PC-3 (cell line): ENCODE results near the gene BBS2. TPM values are rescaled to one million over a fixed set of nuclear protein-coding genes. Genes with fewer than 3 reads are reported as not detected.
A peak's percentile ranks its signal among the peaks of the same experiment; 100 is the strongest.

Experiments
- ATAC-seq: fragments of 200-7000 bp; cut with Tn5 transposase; 2 replicates; pipeline ENCODE4 v1.9.1; 2020; ENCODE audit warnings: mild to moderate bottlenecking, moderate library complexity
- Bru-seq: library from RNA; stranded (reverse); fragments of 400-500 nt; gene quantifications from one replicate; lab custom pipeline; 2021; lab: Mats Ljungman, UMichigan
- BruChase-seq, 2 experiments: library from RNA; stranded (reverse); fragments of 400-500 nt; gene quantifications; one replicate each; lab custom pipeline; 2021; lab: Mats Ljungman, UMichigan
- BruUV-seq: library from RNA; stranded (reverse); fragments of 400-500 nt; replicated peaks from 2 replicates; lab custom pipeline; 2021; lab: Mats Ljungman, UMichigan
- CTCF ChIA-PET: fragments of 300-600 bp; sonication (Branson Sonifier 250); formaldehyde crosslinking; loops from one replicate; lab custom pipeline; 2022; ENCODE audit warnings: antibody characterized with exemption; lab: Charles Lee
- POLR2A ChIA-PET: fragments of 300-600 bp; sonication (Branson Sonifier 250); formaldehyde crosslinking; loops from one replicate; lab custom pipeline; 2022; ENCODE audit warnings: antibody characterized with exemption; ENCODE audit not compliant: unreplicated experiment; lab: Charles Lee
- DNase-seq: peaks from one replicate; pipeline ENCODE4 v3.0.0-alpha.2; 2015
- H2AFZ ChIP-seq: fragments of 300-600 bp; sonication (generic); 2 replicates; pipeline ENCODE4 v1.6.0; 2016; ENCODE audit warnings: antibody characterized with exemption, low read length
- H3F3A ChIP-seq: fragments of 300-600 bp; sonication (generic); one replicate; pipeline ENCODE4 v1.6.0; 2017; ENCODE audit warnings: antibody characterized with exemption, low read length, control low read depth, mild to moderate bottlenecking; ENCODE audit not compliant: unreplicated experiment
- H3K27ac ChIP-seq: fragments of 300-600 bp; sonication (generic); 2 replicates; pipeline ENCODE4 v1.5.1; 2016; ENCODE audit warnings: mild to moderate bottlenecking, low read length
- H3K27me3 ChIP-seq: fragments of 300-600 bp; sonication (generic); 2 replicates; pipeline ENCODE4 v1.6.1; 2016; ENCODE audit warnings: low read length, mixed read lengths
- H3K36me3 ChIP-seq: fragments of 300-600 bp; sonication (generic); 2 replicates; pipeline ENCODE4 v1.6.1; 2016; ENCODE audit warnings: low read depth, mixed run types, low read length, mixed read lengths
- H3K4me1 ChIP-seq: fragments of 300-600 bp; sonication (generic); 2 replicates; pipeline ENCODE4 v1.5.1; 2016; ENCODE audit warnings: low read length; ENCODE audit not compliant: insufficient read depth
- H3K4me2 ChIP-seq: fragments of 300-600 bp; sonication (generic); 2 replicates; pipeline ENCODE4 v1.6.0; 2016; ENCODE audit warnings: low read length
- H3K4me3 ChIP-seq: fragments of 300-600 bp; sonication (generic); 2 replicates; pipeline ENCODE4 v1.5.1; 2016; ENCODE audit warnings: mild to moderate bottlenecking, low read length, mixed read lengths
- H3K79me2 ChIP-seq: fragments of 300-600 bp; sonication (generic); 2 replicates; pipeline ENCODE4 v1.6.1; 2017; ENCODE audit warnings: low read length, mixed read lengths
- H3K9ac ChIP-seq: fragments of 300-600 bp; sonication (generic); 2 replicates; pipeline ENCODE4 v1.6.0; 2016; ENCODE audit warnings: mild to moderate bottlenecking, low read length
- H3K9me2 ChIP-seq: fragments of 300-600 bp; sonication (generic); replicated peaks from 2 replicates; pipeline ENCODE4 v1.6.1; 2016; ENCODE audit warnings: mixed run types, low read length, mixed read lengths
- H3K9me3 ChIP-seq: fragments of 300-600 bp; sonication (generic); 2 replicates; pipeline ENCODE4 v1.6.1; 2016; ENCODE audit warnings: low read length, mixed read lengths
- H4K20me1 ChIP-seq: fragments of 300-600 bp; sonication (generic); 2 replicates; pipeline ENCODE4 v1.6.1; 2016; ENCODE audit warnings: low read length, mixed read lengths
- EZH2 ChIP-seq: fragments of 300-600 bp; sonication (generic); IDR thresholded peaks from one replicate; pipeline ENCODE4 v1.6.1; 2017; ENCODE audit warnings: antibody characterized with exemption, mild to moderate bottlenecking, low read length; ENCODE audit not compliant: unreplicated experiment
- EZH2phosphoT487 ChIP-seq: fragments of 300-600 bp; sonication (generic); IDR thresholded peaks from 2 replicates; pipeline ENCODE4 v1.6.1; 2018; ENCODE audit warnings: mild to moderate bottlenecking, antibody characterized with exemption, low read length, borderline replicate concordance
- intact Hi-C: fragments of 100-400 bp; cut with micrococcal nuclease; formaldehyde crosslinking; loops from 2 replicates; pipeline ENCODE4 v1.9.0; 2023
- long read RNA-seq: library from polyadenylated mRNA; unstranded; transcript quantifications from one replicate; pipeline ENCODE4 v2.0.0, GENCODE V29; 2021; ENCODE audit not compliant: unreplicated experiment
- total RNA-seq: library from RNA; depleted of rRNA; stranded (reverse); fragments of >200 nt; gene quantifications from 2 replicates; pipeline ENCODE4 v1.2.3, GENCODE V29; 2014; rRNA removed
- TF ChIP-seq, protein P1 (sequence below): fragments of 300-600 bp; sonication (generic); conservative IDR thresholded peaks from 2 replicates; pipeline ENCODE4 v1.5.1; 2017; ENCODE audit warnings: antibody characterized with exemption, low read depth, mild to moderate bottlenecking, low read length

Gene BBS2, protein sequence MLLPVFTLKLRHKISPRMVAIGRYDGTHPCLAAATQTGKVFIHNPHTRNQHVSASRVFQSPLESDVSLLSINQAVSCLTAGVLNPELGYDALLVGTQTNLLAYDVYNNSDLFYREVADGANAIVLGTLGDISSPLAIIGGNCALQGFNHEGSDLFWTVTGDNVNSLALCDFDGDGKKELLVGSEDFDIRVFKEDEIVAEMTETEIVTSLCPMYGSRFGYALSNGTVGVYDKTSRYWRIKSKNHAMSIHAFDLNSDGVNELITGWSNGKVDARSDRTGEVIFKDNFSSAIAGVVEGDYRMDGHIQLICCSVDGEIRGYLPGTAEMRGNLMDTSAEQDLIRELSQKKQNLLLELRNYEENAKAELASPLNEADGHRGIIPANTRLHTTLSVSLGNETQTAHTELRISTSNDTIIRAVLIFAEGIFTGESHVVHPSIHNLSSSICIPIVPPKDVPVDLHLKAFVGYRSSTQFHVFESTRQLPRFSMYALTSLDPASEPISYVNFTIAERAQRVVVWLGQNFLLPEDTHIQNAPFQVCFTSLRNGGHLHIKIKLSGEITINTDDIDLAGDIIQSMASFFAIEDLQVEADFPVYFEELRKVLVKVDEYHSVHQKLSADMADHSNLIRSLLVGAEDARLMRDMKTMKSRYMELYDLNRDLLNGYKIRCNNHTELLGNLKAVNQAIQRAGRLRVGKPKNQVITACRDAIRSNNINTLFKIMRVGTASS
- total RNA-seq = 17.6 and 19.2 TPM in 2 replicates
- percentile 73 among the genes with signal in this experiment for Bru-seq, nascent RNA
- percentile 63 among the genes with signal in this experiment for BruChase-seq, experiment 1, labeled RNA remaining after a 6-hour chase
- percentile 75 among the genes with signal in this experiment for BruChase-seq, experiment 2, labeled RNA remaining after a 2-hour chase
- long read RNA-seq, transcript BBS2-201 (17 exons, 2,963 nt) = major isoform, 81 of 121 reads
- long read RNA-seq, partial matches to known transcripts = 9 of 121 reads
- long read RNA-seq, other reads (novel, unspliced or antisense) = 31 of 121 reads

DNA sequence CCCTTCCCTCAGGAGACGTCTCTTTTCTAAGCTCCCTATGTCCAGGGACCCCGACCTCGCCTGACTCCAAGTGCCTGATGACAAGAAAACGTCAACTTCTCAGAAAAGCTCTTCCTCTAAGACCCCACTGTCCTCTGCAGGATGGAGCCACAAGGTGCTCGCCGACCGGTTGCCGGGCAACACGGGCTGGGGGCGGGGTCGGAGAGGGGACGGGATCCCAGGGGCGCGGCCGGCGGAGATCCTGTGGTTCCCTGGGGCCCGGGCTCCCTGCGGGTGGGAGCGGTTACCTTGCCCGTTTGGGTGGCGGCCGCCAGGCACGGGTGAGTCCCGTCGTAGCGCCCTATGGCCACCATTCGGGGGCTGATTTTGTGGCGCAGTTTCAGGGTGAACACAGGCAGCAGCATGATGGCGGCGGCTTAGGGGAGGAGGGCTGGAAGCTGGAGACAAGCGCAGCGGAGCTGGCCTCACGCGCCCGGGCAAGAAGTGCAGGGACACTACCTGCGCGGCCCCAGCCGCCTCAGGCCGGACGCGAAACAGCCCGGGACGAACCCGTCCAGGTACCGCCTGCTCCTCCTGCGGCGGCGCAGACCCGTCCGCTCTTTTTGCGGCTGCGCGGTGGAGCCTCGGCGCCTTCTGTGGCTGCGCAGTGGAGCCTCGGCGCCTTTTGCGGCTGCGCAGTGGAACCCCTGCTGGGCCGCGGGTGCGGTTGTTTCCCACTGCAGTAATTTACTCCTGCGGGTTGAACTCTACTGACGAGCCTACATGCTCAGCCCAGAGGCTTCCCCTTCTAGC lies at the start of gene BBS2:
Gene BBS2, minus strand, starts transcription at position 566 of the 792 bp plus-strand sequence. Its CDS starts 162 bp downstream, at position 404.
- H3K79me2 ChIP-seq = peaks cover 24% of the 10 kb centered on the region
- peak within 1 kb of the TSS; percentile 92 for H3K4me3 ChIP-seq
- H3K9me2 ChIP-seq = no peaks in the 10 kb centered on the region; the same call in 1 of the 2 replicates
- BruUV-seq = no TSS peak
- ATAC-seq (peak; percentile 91), DNase-seq (peak; percentile 82)
- peak within 1 kb of the TSS; percentile 85 for H3K4me2 ChIP-seq
- H3K36me3 ChIP-seq = no peaks in the 10 kb centered on the region
- no peak for TF ChIP-seq EZH2phosphoT487
- TF ChIP-seq, protein P1, sequence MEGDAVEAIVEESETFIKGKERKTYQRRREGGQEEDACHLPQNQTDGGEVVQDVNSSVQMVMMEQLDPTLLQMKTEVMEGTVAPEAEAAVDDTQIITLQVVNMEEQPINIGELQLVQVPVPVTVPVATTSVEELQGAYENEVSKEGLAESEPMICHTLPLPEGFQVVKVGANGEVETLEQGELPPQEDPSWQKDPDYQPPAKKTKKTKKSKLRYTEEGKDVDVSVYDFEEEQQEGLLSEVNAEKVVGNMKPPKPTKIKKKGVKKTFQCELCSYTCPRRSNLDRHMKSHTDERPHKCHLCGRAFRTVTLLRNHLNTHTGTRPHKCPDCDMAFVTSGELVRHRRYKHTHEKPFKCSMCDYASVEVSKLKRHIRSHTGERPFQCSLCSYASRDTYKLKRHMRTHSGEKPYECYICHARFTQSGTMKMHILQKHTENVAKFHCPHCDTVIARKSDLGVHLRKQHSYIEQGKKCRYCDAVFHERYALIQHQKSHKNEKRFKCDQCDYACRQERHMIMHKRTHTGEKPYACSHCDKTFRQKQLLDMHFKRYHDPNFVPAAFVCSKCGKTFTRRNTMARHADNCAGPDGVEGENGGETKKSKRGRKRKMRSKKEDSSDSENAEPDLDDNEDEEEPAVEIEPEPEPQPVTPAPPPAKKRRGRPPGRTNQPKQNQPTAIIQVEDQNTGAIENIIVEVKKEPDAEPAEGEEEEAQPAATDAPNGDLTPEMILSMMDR = no peak
- no peaks in the 10 kb centered on the region for H3K9me3 ChIP-seq
- peak within 1 kb of the TSS; percentile 99 for H2AFZ ChIP-seq
- ChIA-PET CTCF (no interaction called here), POLR2A (no interaction called here)
- H3K4me1 ChIP-seq = peaks cover 28% of the 10 kb centered on the region
- H4K20me1 ChIP-seq = no peaks in the 10 kb centered on the region
- peak within 1 kb of the TSS; percentile 86 for H3K9ac ChIP-seq
- no peaks in the 10 kb centered on the region for H3K27me3 ChIP-seq
- H3F3A ChIP-seq = no peaks in the 10 kb centered on the region
- H3K27ac ChIP-seq = peak within 1 kb of the TSS; percentile 67
- intact Hi-C loops = no loop called here

DNA sequence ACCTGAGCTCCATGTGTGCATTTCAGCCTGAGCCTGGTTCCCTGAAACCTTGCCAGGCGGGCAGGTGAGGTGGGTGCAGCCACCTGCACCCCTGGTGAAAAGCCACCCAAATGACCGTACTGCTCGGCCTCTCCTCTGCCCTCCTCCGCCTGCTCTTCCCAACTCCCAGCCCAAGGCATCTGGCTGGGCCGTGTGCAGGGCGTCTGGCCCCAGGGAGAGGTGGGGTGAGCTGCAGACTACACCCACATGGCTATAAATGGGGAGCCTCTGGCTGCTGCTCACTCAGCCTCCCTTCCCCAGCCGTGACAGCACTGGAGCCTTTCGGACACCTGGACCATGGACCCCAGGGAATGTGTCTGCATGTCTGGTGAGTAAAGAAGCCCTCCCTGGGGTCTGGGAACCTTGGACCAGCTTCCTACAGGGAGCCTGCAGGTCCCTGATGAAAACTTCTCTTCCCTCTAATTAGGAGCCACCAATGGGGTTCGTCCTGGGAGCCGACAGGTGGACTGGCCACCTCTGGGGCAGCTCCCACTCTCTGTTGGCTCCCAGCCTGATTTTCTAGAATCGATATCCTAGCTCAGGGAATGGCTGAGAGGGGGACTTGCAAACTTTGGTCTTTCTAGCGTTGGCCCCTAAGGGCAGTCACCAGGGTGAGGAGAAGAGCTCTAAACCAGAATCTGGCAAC lies 45.1 kb upstream of the BBS2 start, which contains the start of gene MT4:
Gene MT4, plus strand, starts transcription at position 281 of the 685 bp plus-strand sequence. Its CDS starts 56 bp downstream, at position 337.
- no TSS peak for BruUV-seq
- POLR2A ChIA-PET = no interaction called here
- Histone ChIP-seq H3K36me3 (no peaks in the 10 kb centered on the region), H3K9me2 (no peaks in the 10 kb centered on the region), H3K9ac (no peak within 1 kb of the TSS), H3K4me3 (no peak within 1 kb of the TSS), H3K79me2 (no peaks in the 10 kb centered on the region), H3K27me3 (no peaks in the 10 kb centered on the region), H3K27ac (no peak within 1 kb of the TSS), H3K4me2 (no peak within 1 kb of the TSS), H2AFZ (no peak within 1 kb of the TSS), H4K20me1 (no peaks in the 10 kb centered on the region), H3K9me3 (no peaks in the 10 kb centered on the region), H3F3A (no peaks in the 10 kb centered on the region), H3K4me1 (no peaks in the 10 kb centered on the region)
- TF ChIP-seq EZH2 (no peak), EZH2phosphoT487 (no peak)
- TF ChIP-seq, protein P1 = no peak
- ATAC-seq = no peak
- intact Hi-C loops = no loop called here
- CTCF ChIA-PET = no interaction called here
- DNase-seq = no peak
